ENCODE measurements around the gene CLIC6. TPM values are rescaled to one million over a fixed set of nuclear protein-coding genes. Genes with fewer than 3 reads are reported as not detected.

The CLIC6 gene
- total RNA-seq, 4 donors from 2014 or later, result 3.9 to 23.9 (median 8.0) TPM

DNA sequence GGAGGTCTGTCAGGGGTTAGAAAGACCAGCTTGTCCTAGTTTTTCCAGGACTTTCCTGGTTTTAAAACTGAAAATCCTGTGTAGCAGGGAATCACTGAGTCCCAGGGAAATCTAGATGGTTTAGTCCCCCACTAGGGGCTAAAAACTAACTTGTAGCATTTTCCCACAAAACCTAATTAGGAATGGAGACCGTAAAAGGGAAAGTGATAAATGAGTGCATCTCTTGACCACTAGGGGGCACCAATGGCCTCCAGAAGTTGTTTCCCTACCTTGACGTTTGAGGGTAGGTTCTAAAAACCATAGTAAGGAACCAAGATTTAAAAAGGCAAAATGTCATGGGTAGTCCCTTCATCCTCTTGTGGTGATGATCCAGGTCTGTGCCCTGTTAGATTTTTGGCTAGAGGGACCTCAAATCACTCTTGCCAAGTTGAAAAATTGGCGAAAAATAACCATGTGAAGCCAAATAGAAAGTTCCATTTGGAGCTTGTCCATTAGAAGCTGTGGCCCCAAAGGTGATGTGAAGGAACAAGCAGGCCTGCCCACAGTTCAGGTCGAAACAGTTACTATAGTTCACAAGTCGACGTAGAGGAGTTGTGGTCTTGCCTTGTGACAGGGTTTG is 24.5 kb downstream of the CLIC6 start:
- peaks cover 0 to 14% of the 10 kb centered on the region in 2 donors for H3K4me1 ChIP-seq
- no peak overlapping the region for H3K4me3 ChIP-seq (replicated peaks in 1 of 3)
- TF ChIP-seq, protein P1, sequence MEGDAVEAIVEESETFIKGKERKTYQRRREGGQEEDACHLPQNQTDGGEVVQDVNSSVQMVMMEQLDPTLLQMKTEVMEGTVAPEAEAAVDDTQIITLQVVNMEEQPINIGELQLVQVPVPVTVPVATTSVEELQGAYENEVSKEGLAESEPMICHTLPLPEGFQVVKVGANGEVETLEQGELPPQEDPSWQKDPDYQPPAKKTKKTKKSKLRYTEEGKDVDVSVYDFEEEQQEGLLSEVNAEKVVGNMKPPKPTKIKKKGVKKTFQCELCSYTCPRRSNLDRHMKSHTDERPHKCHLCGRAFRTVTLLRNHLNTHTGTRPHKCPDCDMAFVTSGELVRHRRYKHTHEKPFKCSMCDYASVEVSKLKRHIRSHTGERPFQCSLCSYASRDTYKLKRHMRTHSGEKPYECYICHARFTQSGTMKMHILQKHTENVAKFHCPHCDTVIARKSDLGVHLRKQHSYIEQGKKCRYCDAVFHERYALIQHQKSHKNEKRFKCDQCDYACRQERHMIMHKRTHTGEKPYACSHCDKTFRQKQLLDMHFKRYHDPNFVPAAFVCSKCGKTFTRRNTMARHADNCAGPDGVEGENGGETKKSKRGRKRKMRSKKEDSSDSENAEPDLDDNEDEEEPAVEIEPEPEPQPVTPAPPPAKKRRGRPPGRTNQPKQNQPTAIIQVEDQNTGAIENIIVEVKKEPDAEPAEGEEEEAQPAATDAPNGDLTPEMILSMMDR (IDR thresholded peaks at IDR 0.05), result peak; percentile 45 to 85 (median 66)
- TF ChIP-seq POLR2A (IDR thresholded peaks at IDR 0.05), result no peak
- H3K27me3 ChIP-seq, result no peaks in the 10 kb centered on the region
- intact Hi-C loops (cut with DNase I), result no loop called here
- peak; percentile 19 to 29 for DNase-seq
- 63% methylated on average over 6 of the region's 6 CpGs for WGBS, 2 donors
- H3K9me3 ChIP-seq, result no peaks in the 10 kb centered on the region
- H3K27ac ChIP-seq, result no peak overlapping the region
- no peaks in the 10 kb centered on the region for H3K36me3 ChIP-seq

DNA sequence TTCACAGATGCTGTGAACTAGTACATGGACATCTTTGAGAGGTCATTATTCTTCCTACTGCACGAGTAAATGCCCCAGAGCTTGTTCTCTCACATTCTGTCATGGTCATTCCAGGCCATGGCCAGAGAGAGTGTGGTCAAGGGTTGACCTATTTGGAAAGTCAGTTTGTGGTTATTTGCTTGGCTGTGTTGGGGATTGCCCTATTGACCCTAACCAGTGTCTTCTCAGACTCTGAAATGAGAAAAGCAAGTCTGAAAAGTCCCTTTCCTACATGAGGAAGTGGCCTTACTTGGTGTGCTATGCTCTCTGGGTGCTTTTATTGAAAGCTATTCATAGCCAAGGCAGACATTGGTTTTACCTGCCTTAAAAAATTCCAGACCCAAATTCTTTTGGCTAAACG is 26.6 kb downstream of the CLIC6 start:
- H3K9me3 ChIP-seq, result no peaks in the 10 kb centered on the region
- H3K4me3 ChIP-seq (replicated peaks in 1 of 3), result no peak overlapping the region
- no peaks in the 10 kb centered on the region for H3K27me3 ChIP-seq
- no peak overlapping the region for H3K27ac ChIP-seq
- no peak for DNase-seq
- no peaks in the 10 kb centered on the region for H3K36me3 ChIP-seq
- WGBS, 2 donors, result 69% methylated on average over 2 of the region's 2 CpGs
- intact Hi-C loops (cut with DNase I), result no loop called here
- peaks cover 0 to 12% of the 10 kb centered on the region in 2 donors for H3K4me1 ChIP-seq
- TF ChIP-seq, protein P1 (IDR thresholded peaks at IDR 0.05), result no peak
- TF ChIP-seq POLR2A (IDR thresholded peaks at IDR 0.05), result no peak

DNA sequence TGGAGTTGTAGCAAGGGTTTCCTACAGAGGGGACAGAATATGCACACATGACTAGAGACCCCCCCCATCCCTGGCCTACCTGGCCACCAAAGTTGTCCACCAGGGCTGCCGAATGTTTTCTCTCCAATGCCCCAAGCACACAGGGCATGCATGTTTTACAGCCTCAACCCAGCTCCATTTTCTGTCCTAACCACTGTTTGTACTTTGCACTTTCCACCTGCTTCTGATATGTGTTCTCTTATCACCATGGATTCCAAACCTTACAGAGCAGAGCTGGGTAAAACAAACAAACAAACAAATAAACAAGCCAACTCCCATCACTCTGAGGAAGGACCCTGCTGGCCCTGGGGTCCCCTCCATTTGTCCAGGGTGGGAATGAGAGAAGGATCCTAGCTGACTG is 27.3 kb downstream of the CLIC6 start:
- 92% methylated on average over 1 of the region's 1 CpG for WGBS, 2 donors
- intact Hi-C loops (cut with DNase I), result no loop called here
- H3K36me3 ChIP-seq, result no peaks in the 10 kb centered on the region

DNA sequence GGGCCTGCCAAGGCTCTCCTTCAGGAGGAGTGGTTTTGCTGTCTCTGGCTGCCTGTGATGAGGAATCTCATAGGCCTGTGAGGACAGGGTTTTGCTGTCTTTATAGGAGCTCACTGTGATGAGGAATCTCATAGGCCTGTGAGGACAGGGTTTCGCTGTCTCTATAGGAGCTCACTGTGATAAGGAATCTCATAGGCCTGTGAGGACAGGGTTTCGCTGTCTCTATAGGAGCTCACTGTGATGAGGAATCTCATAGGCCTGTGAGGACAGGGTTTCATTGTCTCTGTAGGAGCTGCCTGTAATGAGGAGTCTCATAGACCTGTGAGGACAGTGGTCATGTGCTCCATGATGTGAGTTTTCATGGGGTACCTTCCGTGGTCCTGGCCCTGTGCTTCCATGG is 29.0 kb downstream of the CLIC6 start:
- no peak for TF ChIP-seq POLR2A (IDR thresholded peaks at IDR 0.05)
- Histone ChIP-seq H3K9me3 (no peaks in the 10 kb centered on the region), H3K36me3 (no peaks in the 10 kb centered on the region), H3K27me3 (no peaks in the 10 kb centered on the region), H3K4me3 (replicated peaks in 1 of 3) (no peak overlapping the region), H3K4me1 (peaks cover 0 to 6% of the 10 kb centered on the region in 2 donors), H3K27ac (no peak overlapping the region)
- DNase-seq, result no peak
- intact Hi-C loops (cut with DNase I), result no loop called here
- WGBS, 2 donors, result 88 to 97% methylated on average over 3 of the region's 3 CpGs

More for the DNA sequence above, 27.3 kb downstream of the CLIC6 start:
- H3K4me3 ChIP-seq (replicated peaks in 1 of 3), result no peak overlapping the region
- H3K9me3 ChIP-seq, result no peaks in the 10 kb centered on the region
- TF ChIP-seq, protein P1 (IDR thresholded peaks at IDR 0.05), result no peak
- no peak for TF ChIP-seq POLR2A (IDR thresholded peaks at IDR 0.05)
- no peak overlapping the region for H3K27ac ChIP-seq
- no peaks in the 10 kb centered on the region for H3K27me3 ChIP-seq
- no peak for DNase-seq
- peaks cover 0 to 10% of the 10 kb centered on the region in 2 donors for H3K4me1 ChIP-seq

DNA sequence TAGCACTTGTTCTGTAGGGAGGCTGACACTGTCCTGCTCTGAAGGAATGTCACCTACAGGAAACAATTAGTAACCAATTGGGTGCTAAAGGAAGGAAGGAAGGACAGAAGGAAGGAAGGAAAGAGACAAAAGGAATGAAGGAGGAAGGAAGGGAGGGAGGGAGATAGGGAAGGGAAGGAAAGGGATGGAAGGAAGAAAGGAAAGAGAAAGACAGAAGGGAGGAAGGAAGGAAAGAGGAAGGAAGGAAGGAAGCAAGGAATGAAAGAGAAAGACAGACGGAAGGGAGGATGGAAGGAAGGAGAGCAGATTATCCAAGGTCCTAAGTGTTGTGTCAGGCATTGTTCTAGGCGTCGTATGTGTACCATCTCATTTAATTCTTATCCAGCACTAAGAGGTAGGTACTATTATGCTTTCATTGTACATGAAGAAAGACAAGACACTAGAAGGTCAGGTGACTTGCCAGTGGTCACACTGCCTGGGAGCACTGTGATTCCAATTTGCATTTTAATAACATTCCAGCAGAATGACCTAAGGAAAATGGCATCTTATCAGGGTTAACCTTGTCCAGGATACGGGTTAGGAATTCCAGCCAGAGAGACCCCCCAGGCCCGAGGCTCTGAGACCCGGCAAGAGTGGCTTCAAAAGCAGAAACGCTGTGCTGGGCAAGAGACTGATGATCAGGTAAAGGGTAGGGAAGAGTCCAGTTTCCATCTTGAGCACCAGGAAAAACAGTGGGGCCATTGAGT is 29.6 kb downstream of the CLIC6 start:
- H3K36me3 ChIP-seq, result no peaks in the 10 kb centered on the region
- peaks cover 0 to under 1% of the 10 kb centered on the region in 2 donors for H3K4me1 ChIP-seq
- intact Hi-C loops (cut with DNase I), result no loop called here
- no peak overlapping the region for H3K4me3 ChIP-seq (replicated peaks in 1 of 3)
- no peak for TF ChIP-seq POLR2A (IDR thresholded peaks at IDR 0.05)
- TF ChIP-seq, protein P1 (IDR thresholded peaks at IDR 0.05), result no peak
- no peak overlapping the region for H3K27ac ChIP-seq
- no peak for DNase-seq
- no peaks in the 10 kb centered on the region for H3K27me3 ChIP-seq
- no peaks in the 10 kb centered on the region for H3K9me3 ChIP-seq
- WGBS, 2 donors, result 79 to 80% methylated on average over 7 of the region's 7 CpGs
